Dendritic cell treated with granulocyte-macrophage colony-stimulating factor and Interleukin-4, amounts not matched to agents 40 ng/mL and 50 ng/mL, for 4 days (primary cell): ENCODE data around the gene ALG1.
"Not testable (repeated sequence)": the region's sequence is repeated elsewhere in the genome, so short reads cannot be mapped to it uniquely, and the experiment has no call there.

ENCODE experiments used
- H3K27ac Mint-ChIP-seq: one replicate; pipeline ENCODE4 v1.8.0; 2022; ENCODE audit warnings: mild to moderate bottlenecking, mixed read lengths
- H3K27me3 Mint-ChIP-seq: one replicate; pipeline ENCODE4 v1.8.0; 2022; ENCODE audit warnings: mild to moderate bottlenecking, mixed read lengths
- H3K36me3 Mint-ChIP-seq: one replicate; pipeline ENCODE4 v1.8.0; 2022; ENCODE audit warnings: low read depth, mixed read lengths
- H3K4me1 Mint-ChIP-seq: one replicate; pipeline ENCODE4 v1.8.0; 2022; ENCODE audit warnings: low read depth, mixed read lengths
- H3K4me3 Mint-ChIP-seq: one replicate; pipeline ENCODE4 v1.8.0; 2022; ENCODE audit warnings: mild to moderate bottlenecking, moderate library complexity, mixed read lengths
- H3K9me3 Mint-ChIP-seq: one replicate; pipeline ENCODE4 v1.8.0; 2022; ENCODE audit warnings: mixed read lengths
- intact Hi-C: fragments of 100-400 bp; cut with micrococcal nuclease; formaldehyde crosslinking; loops from one replicate; pipeline ENCODE4 v1.15.0; 2022

ALG1 gene

GRCh38 chr16:5072334-5073278, 963 bp downstream of the ALG1 start:
- Mint-ChIP-seq H3K9me3 (no peaks in the 10 kb centered on the region), H3K4me1 (peaks cover 24% of the 10 kb centered on the region), H3K4me3 (peak overlapping the region; percentile 90), H3K27ac (peak overlapping the region; percentile 92), H3K27me3 (peaks cover 3% of the 10 kb centered on the region), H3K36me3 (peaks cover 45% of the 10 kb centered on the region)
- intact Hi-C loops, result loop anchor here (10.0 kb wide), 1 partner anchor 228 kb away; the partner anchor contains the start of genes GLYR1 and UBN1

- H3K27me3 Mint-ChIP-seq, result peaks cover 1% of the 10 kb centered on the region
- no peaks in the 10 kb centered on the region for H3K9me3 Mint-ChIP-seq
- peaks cover 24% of the 10 kb centered on the region for H3K4me1 Mint-ChIP-seq
- no peak overlapping the region for H3K27ac Mint-ChIP-seq
- H3K4me3 Mint-ChIP-seq, result no peak overlapping the region
- intact Hi-C loops, result loop anchor here (10.0 kb wide), 1 partner anchor 228 kb away; the partner anchor contains the start of genes GLYR1 and UBN1
- H3K36me3 Mint-ChIP-seq, result peaks cover 52% of the 10 kb centered on the region
Observed at GRCh38 chr16:5073279-5073629, 1.6 kb downstream of the ALG1 start.

- not testable (repeated sequence) for H3K27me3 Mint-ChIP-seq
Observed at GRCh38 chr16:5073771-5074170, 2.1 kb downstream of the ALG1 start.

GRCh38 chr16:5075637-5076036, 4.0 kb downstream of the ALG1 start:
- H3K36me3 Mint-ChIP-seq, result peaks cover 75% of the 10 kb centered on the region
- H3K27me3 Mint-ChIP-seq, result no peaks in the 10 kb centered on the region
- H3K9me3 Mint-ChIP-seq, result no peaks in the 10 kb centered on the region
- H3K4me1 Mint-ChIP-seq, result peaks cover 24% of the 10 kb centered on the region
- no peak overlapping the region for H3K4me3 Mint-ChIP-seq
- H3K27ac Mint-ChIP-seq, result no peak overlapping the region
- intact Hi-C loops, result loop anchor here (10.0 kb wide), 1 partner anchor 231 kb away; the partner anchor contains the start of genes GLYR1 and UBN1

More at GRCh38 chr16:5073771-5074170, 2.1 kb downstream of the ALG1 start:
- Mint-ChIP-seq H3K36me3 (peaks cover 57% of the 10 kb centered on the region), H3K4me1 (peaks cover 24% of the 10 kb centered on the region)
- H3K9me3 Mint-ChIP-seq, H3K27ac Mint-ChIP-seq, H3K4me3 Mint-ChIP-seq: not testable (repeated sequence)
- intact Hi-C loops, result loop anchor here (10.0 kb wide), 1 partner anchor 229 kb away; the partner anchor contains the start of genes GLYR1 and UBN1

- Mint-ChIP-seq H3K4me3 (no peak overlapping the region), H3K9me3 (no peaks in the 10 kb centered on the region), H3K36me3 (peaks cover 84% of the 10 kb centered on the region), H3K27me3 (no peaks in the 10 kb centered on the region), H3K4me1 (peaks cover 11% of the 10 kb centered on the region), H3K27ac (no peak overlapping the region)
- intact Hi-C loops, result loop anchor here (10.0 kb wide), 1 partner anchor 233 kb away; the partner anchor contains the start of genes GLYR1 and UBN1
Observed at GRCh38 chr16:5077304-5077703, 5.7 kb downstream of the ALG1 start.

- H3K4me1 Mint-ChIP-seq, result no peaks in the 10 kb centered on the region
- no peaks in the 10 kb centered on the region for H3K9me3 Mint-ChIP-seq
- H3K27me3 Mint-ChIP-seq, result no peaks in the 10 kb centered on the region
- no peak overlapping the region for H3K27ac Mint-ChIP-seq
- no peak overlapping the region for H3K4me3 Mint-ChIP-seq
- H3K36me3 Mint-ChIP-seq, result peaks cover 93% of the 10 kb centered on the region
- intact Hi-C loops, result loop anchor here (10.0 kb wide), 1 partner anchor 234 kb away; the partner anchor contains the start of genes GLYR1 and UBN1
Observed at GRCh38 chr16:5078626-5079025, 7.0 kb downstream of the ALG1 start.

- H3K4me3 Mint-ChIP-seq, H3K9me3 Mint-ChIP-seq, H3K27me3 Mint-ChIP-seq, intact Hi-C loops, H3K27ac Mint-ChIP-seq, H3K4me1 Mint-ChIP-seq: not testable (repeated sequence)
- H3K36me3 Mint-ChIP-seq, result peaks cover 97% of the 10 kb centered on the region
Observed at GRCh38 chr16:5080461-5080860, 8.8 kb downstream of the ALG1 start.

- not testable (repeated sequence) for H3K27me3 Mint-ChIP-seq
Observed at GRCh38 chr16:5080996-5081395, 9.4 kb downstream of the ALG1 start.

GRCh38 chr16:5083646-5084045, 12.0 kb downstream of the ALG1 start:
- H3K4me3 Mint-ChIP-seq, H3K9me3 Mint-ChIP-seq, H3K27ac Mint-ChIP-seq, H3K4me1 Mint-ChIP-seq, H3K27me3 Mint-ChIP-seq, intact Hi-C loops: not testable (repeated sequence)
- peaks cover 100% of the 10 kb centered on the region for H3K36me3 Mint-ChIP-seq

More at GRCh38 chr16:5080996-5081395, 9.4 kb downstream of the ALG1 start:
- H3K4me3 Mint-ChIP-seq, H3K27ac Mint-ChIP-seq, H3K9me3 Mint-ChIP-seq, H3K4me1 Mint-ChIP-seq, intact Hi-C loops: not testable (repeated sequence)
- peaks cover 97% of the 10 kb centered on the region for H3K36me3 Mint-ChIP-seq

- intact Hi-C loops, H3K4me3 Mint-ChIP-seq, H3K27me3 Mint-ChIP-seq, H3K9me3 Mint-ChIP-seq, H3K4me1 Mint-ChIP-seq, H3K27ac Mint-ChIP-seq: not testable (repeated sequence)
- peaks cover 100% of the 10 kb centered on the region for H3K36me3 Mint-ChIP-seq
Observed at GRCh38 chr16:5084099-5084731, 12.6 kb downstream of the ALG1 start.

- H3K36me3 Mint-ChIP-seq, result peaks cover 100% of the 10 kb centered on the region
- intact Hi-C loops, result not testable (repeated sequence)
Observed at GRCh38 chr16:5084802-5085201, 13.2 kb downstream of the ALG1 start.

GRCh38 chr16:5085716-5086115, 14.1 kb downstream of the ALG1 start:
- H3K27ac Mint-ChIP-seq, H3K9me3 Mint-ChIP-seq, intact Hi-C loops, H3K27me3 Mint-ChIP-seq, H3K4me1 Mint-ChIP-seq, H3K4me3 Mint-ChIP-seq: not testable (repeated sequence)
- H3K36me3 Mint-ChIP-seq, result peaks cover 100% of the 10 kb centered on the region

More at GRCh38 chr16:5084802-5085201, 13.2 kb downstream of the ALG1 start:
- not testable (repeated sequence) for H3K4me3 Mint-ChIP-seq, H3K9me3 Mint-ChIP-seq, H3K27ac Mint-ChIP-seq, H3K4me1 Mint-ChIP-seq, H3K27me3 Mint-ChIP-seq

GRCh38 chr16:5088086-5088790, 16.6 kb downstream of the ALG1 start:
- H3K36me3 Mint-ChIP-seq, result peaks cover 98% of the 10 kb centered on the region
- H3K27ac Mint-ChIP-seq, H3K27me3 Mint-ChIP-seq, H3K9me3 Mint-ChIP-seq, intact Hi-C loops, H3K4me3 Mint-ChIP-seq, H3K4me1 Mint-ChIP-seq: not testable (repeated sequence)
